CD4-positive, alpha-beta T cell treated with Interleukin-21 for 1 hour (primary cell): ENCODE results near the gene UCN2.

Experiments
- DNase-seq: peaks from one replicate; pipeline ENCODE4 v3.0.0-alpha.2; 2020

UCN2 gene

GRCh38 chr3:48588230-48588629 lies 24.6 kb upstream of the UCN2 start:
- DNase-seq, result no peak

DNA sequence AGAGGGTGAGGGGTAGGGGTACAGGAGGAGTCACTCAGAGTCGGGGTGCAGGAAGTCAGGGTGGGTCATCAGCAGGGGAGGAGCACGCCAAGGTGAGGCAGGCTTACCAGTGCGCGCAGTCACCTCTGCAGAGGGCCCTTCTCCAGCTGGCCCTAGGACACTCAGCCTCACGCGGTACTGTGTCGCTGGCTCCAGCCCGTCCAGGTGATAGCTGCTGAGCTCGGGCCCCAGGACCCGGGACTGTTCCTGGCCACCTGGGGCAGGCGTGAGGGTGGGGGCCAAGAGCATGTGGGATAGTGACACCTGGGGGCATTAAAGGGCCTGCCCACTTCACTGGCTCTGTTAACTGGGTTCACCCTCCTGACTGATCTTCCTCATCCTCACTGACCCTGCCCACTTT lies 24.1 kb upstream of the UCN2 start:
- no peak for DNase-seq

DNA sequence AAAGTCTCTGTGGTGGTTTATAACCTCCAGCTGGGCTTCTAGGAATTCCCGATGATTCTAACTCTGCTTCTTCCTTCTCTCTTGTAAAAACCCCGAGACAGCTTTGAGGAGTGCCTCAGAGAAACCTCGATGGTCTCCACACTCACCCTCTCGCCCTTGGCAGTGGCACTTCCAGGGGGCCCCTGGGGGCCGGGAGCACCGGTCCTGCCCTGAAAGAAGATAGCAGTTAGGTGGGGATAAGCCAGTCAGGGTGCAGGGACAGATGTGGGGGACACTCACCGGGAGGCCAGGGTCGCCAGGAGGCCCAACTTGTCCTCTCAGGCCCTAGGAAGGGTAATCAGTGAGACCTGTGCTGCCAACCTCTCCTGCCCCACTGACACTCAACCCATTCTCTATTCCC lies 21.8 kb upstream of the UCN2 start:
- no peak for DNase-seq

- DNase-seq, result no peak
Observed at GRCh38 chr3:48584836-48585235, 21.3 kb upstream of the UCN2 start.

DNA sequence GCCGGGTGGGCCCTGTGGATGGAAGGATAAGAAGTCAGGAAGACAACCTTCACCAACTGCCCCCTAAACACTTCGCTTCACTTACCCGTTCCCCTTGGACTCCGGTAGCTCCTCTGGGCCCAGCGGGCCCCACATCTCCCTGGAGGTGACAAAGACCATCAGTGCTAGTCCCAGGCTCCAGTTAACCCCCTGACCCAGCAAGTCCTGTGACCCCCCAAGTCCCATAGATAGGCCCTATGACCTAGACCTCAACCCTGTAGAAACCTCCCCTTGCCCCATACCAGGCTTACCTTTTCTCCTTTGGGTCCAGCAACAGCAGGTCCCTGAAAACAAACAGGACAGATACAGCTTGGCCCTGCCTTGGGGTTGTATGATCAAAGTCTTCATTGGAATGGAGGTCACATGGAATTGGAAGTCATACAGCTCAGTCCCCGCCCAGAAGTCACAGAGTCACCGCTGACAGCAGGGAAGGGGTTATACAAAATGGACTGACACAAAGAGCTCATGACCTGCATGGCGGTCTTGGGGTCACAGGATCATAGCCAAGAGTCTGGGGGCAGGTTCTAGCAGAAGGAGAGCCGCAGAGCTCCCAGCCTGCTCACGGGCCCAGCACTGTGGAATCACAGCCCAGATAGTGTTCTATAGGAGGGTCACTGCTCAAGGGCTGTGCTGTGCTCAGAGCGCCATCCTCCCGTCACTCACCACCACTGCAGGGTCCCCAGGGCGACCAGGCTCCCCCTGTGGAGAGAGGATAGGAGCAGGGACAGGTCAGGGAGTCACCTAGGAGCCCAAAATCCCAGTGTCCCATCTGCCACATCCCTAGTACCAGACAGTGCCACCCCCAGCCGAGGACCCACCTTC lies 18.3 kb upstream of the UCN2 start:
- DNase-seq, result no peak

DNA sequence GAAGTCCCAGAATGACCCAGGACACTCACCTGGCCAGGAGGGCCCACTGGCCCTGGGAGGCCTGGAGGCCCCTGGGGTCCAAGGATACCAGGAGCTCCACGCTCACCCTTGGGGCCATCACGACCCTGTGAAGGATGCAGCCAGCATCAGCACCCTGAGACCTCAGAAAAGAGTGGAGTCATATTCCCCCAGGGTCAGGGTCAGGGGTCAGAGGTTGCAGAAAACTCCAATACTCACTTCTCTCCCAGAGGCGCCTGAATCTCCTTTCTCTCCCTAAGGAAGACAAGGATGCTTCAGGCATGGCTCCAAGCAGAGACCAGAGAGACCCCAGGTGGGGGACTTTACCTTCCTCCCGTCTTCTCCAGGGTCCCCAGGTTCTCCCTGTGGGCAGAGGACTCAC lies 13.1 kb upstream of the UCN2 start:
- no peak for DNase-seq

DNA sequence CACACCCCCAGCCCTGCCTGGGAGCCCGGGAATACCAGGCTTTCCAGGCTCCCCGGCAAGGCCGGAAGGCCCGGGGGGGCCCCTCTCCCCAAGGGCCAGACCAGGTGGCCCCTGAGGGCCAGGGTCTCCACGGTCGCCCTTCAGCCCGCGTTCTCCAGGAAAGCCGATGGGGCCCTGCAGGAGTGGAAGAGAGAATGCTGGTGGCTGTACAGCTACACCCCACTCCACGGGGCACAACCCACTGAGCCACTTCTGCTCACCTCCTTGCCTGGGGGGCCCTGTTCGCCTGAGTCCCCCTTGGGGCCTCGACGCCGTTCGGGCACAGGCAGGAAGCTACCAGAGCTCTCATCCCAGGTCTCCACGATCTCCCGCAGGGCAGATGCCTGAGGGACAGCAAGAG lies 11.8 kb upstream of the UCN2 start:
- no peak for DNase-seq

DNA sequence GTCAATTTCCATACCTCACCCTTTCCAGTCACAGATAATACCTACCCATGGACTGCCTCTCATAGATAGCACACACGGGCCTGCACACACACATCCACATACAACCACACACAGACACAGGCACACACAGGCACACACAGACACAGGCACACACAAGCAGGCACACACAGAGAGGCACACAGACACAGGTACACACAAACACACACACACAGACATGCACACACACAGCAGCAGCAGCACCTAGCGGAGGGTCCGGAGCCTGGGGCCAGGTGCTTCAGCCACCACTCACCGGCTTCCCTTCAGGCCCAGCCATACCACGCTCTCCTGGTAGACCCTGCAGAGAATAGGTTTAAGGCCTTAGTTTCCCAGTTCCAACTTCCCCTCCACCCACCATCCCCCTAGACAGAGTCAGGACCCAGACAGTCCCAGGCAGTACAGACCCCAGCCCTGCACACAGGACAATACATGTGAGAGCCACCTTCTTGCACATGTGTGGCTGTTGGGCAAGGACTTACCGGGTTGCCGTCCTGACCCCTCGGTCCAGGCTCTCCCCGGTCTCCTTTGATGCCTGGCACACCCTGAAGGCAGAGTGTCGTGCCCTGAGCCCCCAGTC lies 10.5 kb upstream of the UCN2 start:
- no peak for DNase-seq

DNA sequence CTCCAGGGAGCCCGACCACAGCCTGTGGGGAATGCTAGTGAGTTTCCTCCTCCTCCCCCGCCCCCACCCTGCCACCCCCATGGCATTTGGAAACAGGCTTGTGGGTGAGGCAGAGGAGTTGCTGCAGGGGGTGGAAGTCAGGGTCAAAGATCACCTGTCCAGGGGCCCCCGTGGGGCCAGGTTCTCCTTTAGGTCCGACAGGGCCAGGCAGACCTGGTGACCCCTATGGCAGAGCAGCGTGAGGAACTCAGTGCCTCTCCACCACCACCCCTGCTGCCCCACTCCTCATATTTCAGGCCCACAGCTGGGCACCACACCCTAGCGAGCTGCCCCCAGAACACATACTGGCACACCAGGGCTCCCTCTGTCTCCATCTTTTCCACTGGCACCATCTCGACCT lies 8.9 kb upstream of the UCN2 start:
- DNase-seq, result no peak

- no peak for DNase-seq
Observed at GRCh38 chr3:48571938-48572337, 8.4 kb upstream of the UCN2 start.

DNA sequence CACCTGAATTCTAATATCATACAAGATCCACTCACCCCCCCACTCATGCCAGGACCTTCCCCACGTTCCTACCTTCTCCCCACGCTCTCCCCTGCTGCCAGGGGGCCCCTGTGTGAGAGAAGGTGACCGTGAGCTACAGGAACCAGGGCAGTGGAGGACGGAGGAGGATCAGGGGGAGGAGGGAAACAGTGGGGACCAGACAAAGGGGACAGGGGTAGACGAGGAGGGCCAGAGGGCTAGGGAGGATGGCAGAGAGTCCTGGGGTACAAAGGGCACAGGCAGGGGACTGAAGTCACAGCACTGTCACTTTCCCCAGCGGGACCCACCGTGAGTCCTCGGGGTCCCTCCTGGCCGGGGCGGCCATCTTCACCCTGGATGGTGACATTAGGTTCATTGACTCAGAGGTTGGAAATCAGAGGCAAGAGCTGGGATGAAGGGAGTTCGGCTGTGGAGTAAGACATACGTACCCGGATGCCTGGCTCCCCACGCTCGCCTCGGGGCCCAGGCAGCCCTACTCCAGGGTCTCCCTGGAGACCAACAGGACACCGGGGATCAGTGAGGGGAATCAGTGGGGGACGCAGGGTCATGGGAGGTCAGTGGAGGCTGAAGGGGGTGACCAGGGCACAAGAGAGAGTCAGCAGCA lies 6.3 kb upstream of the UCN2 start:
- no peak for DNase-seq

DNA sequence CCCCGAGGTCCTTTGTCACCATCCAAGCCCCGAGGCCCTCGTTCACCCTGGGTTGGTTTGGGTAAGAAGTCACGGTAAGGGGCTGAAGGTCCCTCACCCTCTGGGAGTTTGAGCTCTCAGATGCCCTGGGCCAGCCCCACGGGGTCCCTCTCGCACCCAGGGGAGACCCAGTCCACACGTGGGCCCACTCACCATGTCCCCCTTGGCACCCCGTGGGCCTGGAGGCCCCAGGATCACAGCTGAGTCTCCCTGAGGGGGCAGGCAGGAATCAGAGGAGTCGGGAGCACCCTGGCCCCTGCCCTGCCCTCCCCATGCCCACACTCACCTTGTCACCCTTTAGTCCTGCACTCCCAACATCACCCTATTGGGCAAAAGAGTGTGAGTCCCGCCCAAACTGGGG lies 5.8 kb upstream of the UCN2 start:
- no peak for DNase-seq

DNA sequence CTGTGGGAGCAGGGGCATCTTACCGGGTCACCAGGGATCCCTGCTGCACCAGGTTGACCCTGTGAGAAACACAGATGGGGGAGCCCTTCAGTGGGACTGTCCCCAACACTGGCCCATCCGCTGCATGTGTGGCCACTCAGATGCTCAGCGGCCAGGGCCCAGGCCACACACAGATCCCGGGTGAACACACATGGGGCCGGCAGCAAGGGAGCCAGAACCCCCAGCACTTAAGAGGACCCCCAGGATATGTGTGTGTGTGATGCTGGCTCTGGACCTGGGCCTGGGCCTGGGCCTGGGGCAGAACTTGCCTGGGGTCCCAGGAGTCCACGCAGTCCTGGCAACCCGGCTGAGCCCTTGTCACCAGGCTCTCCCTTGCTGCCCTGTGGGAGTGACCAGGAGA lies 4.9 kb upstream of the UCN2 start:
- no peak for DNase-seq

GRCh38 chr3:48567500-48567899 lies 3.9 kb upstream of the UCN2 start:
- DNase-seq, result no peak

GRCh38 chr3:48567090-48567489 lies 3.5 kb upstream of the UCN2 start:
- no peak for DNase-seq

DNA sequence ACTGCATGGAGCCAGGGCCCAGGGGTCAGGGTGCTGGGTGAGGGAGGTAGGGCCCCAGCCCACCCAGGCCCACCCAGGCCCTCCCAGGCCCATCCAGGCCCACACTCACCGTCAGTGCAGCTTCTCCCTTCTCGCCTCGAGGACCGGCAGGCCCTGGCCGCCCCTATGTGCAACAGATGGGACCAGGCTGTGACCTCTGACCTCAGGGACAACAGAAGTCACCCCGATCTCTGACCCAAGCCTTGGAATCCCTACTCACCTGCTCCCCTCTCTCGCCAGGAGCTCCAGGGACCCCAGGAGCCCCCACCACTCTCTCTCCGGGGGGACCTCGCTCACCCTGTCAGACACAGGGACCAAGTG lies 2.8 kb upstream of the UCN2 start:
- DNase-seq, result no peak

- DNase-seq, result no peak
Observed at GRCh38 chr3:48565591-48566400, 2.2 kb upstream of the UCN2 start.

- DNase-seq, result no peak
Observed at GRCh38 chr3:48565186-48565585, 1.6 kb upstream of the UCN2 start.

GRCh38 chr3:48564667-48565066 lies 1.1 kb upstream of the UCN2 start:
- DNase-seq, result no peak

GRCh38 chr3:48564022-48564421 lies 441 bp upstream of the UCN2 start:
- DNase-seq, result peak; percentile 63

DNA sequence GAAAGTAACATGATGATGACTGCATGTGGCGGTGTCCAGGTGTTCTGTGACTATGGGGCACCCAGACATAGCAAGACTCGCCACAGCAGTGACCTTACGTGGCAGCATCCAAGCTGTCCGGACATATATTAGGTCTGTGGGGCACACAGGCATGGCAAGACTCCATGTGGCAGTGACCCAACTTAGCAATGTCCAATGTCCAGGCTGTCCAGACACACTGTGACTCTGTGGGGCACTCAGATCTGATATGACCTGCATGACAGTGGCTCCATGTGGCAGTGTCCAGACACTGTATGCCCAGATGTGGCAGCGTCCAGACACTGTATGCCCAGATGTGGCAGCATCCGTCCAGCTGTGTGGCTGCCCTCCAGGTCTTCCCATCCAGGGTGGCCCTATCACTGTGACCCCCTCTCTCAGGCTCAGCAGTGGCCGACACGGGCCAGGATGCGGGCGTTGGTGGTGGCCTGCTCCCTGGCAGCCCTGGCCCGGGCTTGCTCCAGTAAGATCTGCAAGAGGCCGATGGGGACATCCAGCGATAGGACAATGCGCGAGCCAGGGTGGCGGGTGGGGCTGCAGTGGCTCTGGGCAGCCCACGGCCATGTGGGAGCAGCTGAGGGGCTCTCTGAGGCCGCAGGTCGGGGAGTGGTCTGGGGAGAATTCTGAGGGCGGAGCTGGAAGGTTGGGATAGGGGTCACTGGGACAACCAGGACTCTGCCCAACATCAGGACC lies 1.1 kb downstream of the UCN2 start:
- no peak for DNase-seq

- DNase-seq, result no peak
Observed at GRCh38 chr3:48561045-48561736, 2.4 kb downstream of the UCN2 start.
